Neural progenitor cell (in vitro differentiated cells): Measurements from ENCODE around the gene TLE3. TPM values are rescaled to one million over a fixed set of nuclear protein-coding genes. Genes with fewer than 3 reads are reported as not detected.

Experiments used
- DNase-seq: peaks from one replicate; pipeline ENCODE4 v3.0.0-alpha.2; 2016; ENCODE audit warnings: low spot score
- H2AFZ ChIP-seq: fragments of 200-600 bp; sonication (generic); replicated peaks from 2 replicates; pipeline ENCODE4 v1.6.1; 2016; ENCODE audit warnings: antibody characterized with exemption
- H3F3A ChIP-seq: fragments of 200-600 bp; sonication (generic); 2 replicates; pipeline ENCODE4 v1.6.1; 2016; ENCODE audit warnings: antibody characterized with exemption, low read depth
- H3K27ac ChIP-seq: fragments of 200-600 bp; sonication (generic); 2 replicates; pipeline ENCODE4 v1.5.1; 2016; ENCODE audit warnings: mild to moderate bottlenecking
- H3K27me3 ChIP-seq: fragments of 200-600 bp; sonication (generic); 2 replicates; pipeline ENCODE4 v1.6.1; 2016; ENCODE audit warnings: mild to moderate bottlenecking, moderate library complexity
- H3K36me3 ChIP-seq: fragments of 200-600 bp; sonication (generic); 2 replicates; pipeline ENCODE4 v1.5.1; 2016
- H3K4me1 ChIP-seq: fragments of 200-600 bp; sonication (generic); 2 replicates; pipeline ENCODE4 v1.6.1; 2016; ENCODE audit warnings: mixed run types
- H3K4me2 ChIP-seq: fragments of 200-600 bp; sonication (generic); 2 replicates; pipeline ENCODE4 v1.6.1; 2016
- H3K4me3 ChIP-seq: fragments of 200-600 bp; sonication (generic); 2 replicates; pipeline ENCODE4 v1.5.1; 2016
- H3K79me2 ChIP-seq: fragments of 200-600 bp; sonication (generic); 2 replicates; pipeline ENCODE4 v1.6.1; 2016; ENCODE audit warnings: low read depth
- H3K9ac ChIP-seq: fragments of 200-600 bp; sonication (generic); 2 replicates; pipeline ENCODE4 v1.6.1; 2016
- H3K9me3 ChIP-seq: fragments of 200-600 bp; sonication (generic); 2 replicates; pipeline ENCODE4 v1.5.1; 2016; ENCODE audit warnings: low read depth
- H4K20me1 ChIP-seq: fragments of 200-600 bp; sonication (generic); 2 replicates; pipeline ENCODE4 v1.6.1; 2016; ENCODE audit warnings: low read depth
- H3K27ac Mint-ChIP-seq: 3 replicates; pipeline ENCODE4 v1.8.0; 2021; ENCODE audit warnings: mixed read lengths
- H3K27me3 Mint-ChIP-seq: 2 replicates; pipeline ENCODE4 v1.8.0; 2022; ENCODE audit warnings: low read depth, mild to moderate bottlenecking, inconsistent platforms, moderate library complexity, mixed read lengths; ENCODE audit not compliant: insufficient read depth
- H3K36me3 Mint-ChIP-seq: 3 replicates; pipeline ENCODE4 v1.8.0; 2021; ENCODE audit warnings: mixed read lengths
- H3K4me1 Mint-ChIP-seq: 3 replicates; pipeline ENCODE4 v1.8.0; 2021; ENCODE audit warnings: mixed read lengths
- H3K4me3 Mint-ChIP-seq: 3 replicates; pipeline ENCODE4 v1.8.0; 2021; ENCODE audit warnings: mild to moderate bottlenecking, moderate library complexity, mixed read lengths
- H3K9me3 Mint-ChIP-seq: 3 replicates; pipeline ENCODE4 v1.8.0; 2020; ENCODE audit warnings: mixed read lengths
- CTCF ChIP-seq: fragments of 200-600 bp; sonication (generic); IDR thresholded peaks from 2 replicates; pipeline ENCODE4 v1.5.1; 2017; ENCODE audit warnings: antibody characterized with exemption, mild to moderate bottlenecking
- EZH2 ChIP-seq: fragments of 200-600 bp; sonication (generic); IDR thresholded peaks from 2 replicates; pipeline ENCODE4 v1.6.1; 2017; ENCODE audit warnings: antibody characterized with exemption, mild to moderate bottlenecking, moderate library complexity
- EZH2phosphoT487 ChIP-seq: fragments of 200-600 bp; sonication (generic); IDR thresholded peaks from 2 replicates; pipeline ENCODE4 v1.6.1; 2017; ENCODE audit warnings: antibody characterized with exemption
- total RNA-seq: library from RNA; depleted of rRNA; stranded (reverse); fragments of >200 nt; gene quantifications from 2 replicates; pipeline ENCODE4 v1.2.3, GENCODE V29; 2015; ENCODE audit warnings: low replicate concordance

TLE3 gene
- total RNA-seq, 1 donor from 2014 or later, result 22.1 TPM

- no peaks in the 10 kb centered on the region for H3F3A ChIP-seq
- no peak overlapping the region for H3K4me2 ChIP-seq
- H4K20me1 ChIP-seq, result no peaks in the 10 kb centered on the region
- no peaks in the 10 kb centered on the region for H3K36me3 ChIP-seq
- no peak overlapping the region for H3K9ac ChIP-seq
- no peaks in the 10 kb centered on the region for H3K79me2 ChIP-seq
- H3K27me3 ChIP-seq, result no peaks in the 10 kb centered on the region
- TF ChIP-seq EZH2 (no peak), CTCF (no peak), EZH2phosphoT487 (no peak)
- no peak overlapping the region for H2AFZ ChIP-seq
- Mint-ChIP-seq H3K27ac (no peak overlapping the region), H3K4me3 (no peak overlapping the region), H3K9me3 (no peaks in the 10 kb centered on the region), H3K27me3 (peaks cover 14% of the 10 kb centered on the region), H3K36me3 (peaks cover 2% of the 10 kb centered on the region), H3K4me1 (peaks cover 17% of the 10 kb centered on the region)
- no peak for DNase-seq
- peaks cover 9% of the 10 kb centered on the region for H3K4me1 ChIP-seq
- no peaks in the 10 kb centered on the region for H3K9me3 ChIP-seq
- H3K27ac ChIP-seq, result no peak overlapping the region
- H3K4me3 ChIP-seq, result no peak overlapping the region
Measured at GRCh38 chr15:70031713-70032112, 66.0 kb downstream of the TLE3 start.

GRCh38 chr15:70031261-70031660 is 66.5 kb downstream of the TLE3 start:
- no peak for TF ChIP-seq EZH2
- Histone ChIP-seq H3F3A (no peaks in the 10 kb centered on the region), H4K20me1 (no peaks in the 10 kb centered on the region), H3K27ac (no peak overlapping the region), H3K4me1 (peaks cover 11% of the 10 kb centered on the region), H3K9ac (no peak overlapping the region), H3K36me3 (no peaks in the 10 kb centered on the region), H3K4me3 (no peak overlapping the region), H3K9me3 (no peaks in the 10 kb centered on the region), H3K4me2 (no peak overlapping the region), H3K27me3 (no peaks in the 10 kb centered on the region), H3K79me2 (no peaks in the 10 kb centered on the region), H2AFZ (no peak overlapping the region)
- peaks cover 17% of the 10 kb centered on the region for H3K4me1 Mint-ChIP-seq
- no peaks in the 10 kb centered on the region for H3K9me3 Mint-ChIP-seq
- H3K36me3 Mint-ChIP-seq, result peaks cover 2% of the 10 kb centered on the region
- no peak for DNase-seq
- no peak overlapping the region for H3K4me3 Mint-ChIP-seq
- H3K27ac Mint-ChIP-seq, result peak overlapping the region; percentile 72
- peaks cover 14% of the 10 kb centered on the region for H3K27me3 Mint-ChIP-seq

- no peaks in the 10 kb centered on the region for H3K27me3 ChIP-seq
- H3K4me1 ChIP-seq, result peaks cover 12% of the 10 kb centered on the region
- H3K79me2 ChIP-seq, result no peaks in the 10 kb centered on the region
- no peak overlapping the region for H3K4me2 ChIP-seq
- DNase-seq, result no peak
- no peak overlapping the region for H3K4me3 ChIP-seq
- no peaks in the 10 kb centered on the region for H3K9me3 Mint-ChIP-seq
- H3K27ac ChIP-seq, result no peak overlapping the region
- no peak overlapping the region for H3K27ac Mint-ChIP-seq
- H3K4me1 Mint-ChIP-seq, result peaks cover 17% of the 10 kb centered on the region
- TF ChIP-seq EZH2 (no peak), EZH2phosphoT487 (no peak), CTCF (no peak)
- no peak overlapping the region for H3K4me3 Mint-ChIP-seq
- no peak overlapping the region for H2AFZ ChIP-seq
- peaks cover 2% of the 10 kb centered on the region for H3K36me3 Mint-ChIP-seq
- no peak overlapping the region for H3K9ac ChIP-seq
- no peaks in the 10 kb centered on the region for H3K36me3 ChIP-seq
- H3F3A ChIP-seq, result no peaks in the 10 kb centered on the region
- peaks cover 14% of the 10 kb centered on the region for H3K27me3 Mint-ChIP-seq
- H4K20me1 ChIP-seq, result no peaks in the 10 kb centered on the region
- no peaks in the 10 kb centered on the region for H3K9me3 ChIP-seq
Measured at GRCh38 chr15:70030851-70031250, 66.9 kb downstream of the TLE3 start.

- Histone ChIP-seq H3K4me2 (no peak overlapping the region), H3F3A (no peaks in the 10 kb centered on the region), H3K36me3 (no peaks in the 10 kb centered on the region), H3K4me3 (no peak overlapping the region), H3K27me3 (no peaks in the 10 kb centered on the region), H3K4me1 (peaks cover 12% of the 10 kb centered on the region), H3K79me2 (no peaks in the 10 kb centered on the region), H3K27ac (no peak overlapping the region), H2AFZ (no peak overlapping the region), H3K9ac (no peak overlapping the region), H4K20me1 (no peaks in the 10 kb centered on the region), H3K9me3 (no peaks in the 10 kb centered on the region)
- Mint-ChIP-seq H3K4me1 (peaks cover 28% of the 10 kb centered on the region), H3K9me3 (no peaks in the 10 kb centered on the region), H3K27me3 (peaks cover 23% of the 10 kb centered on the region), H3K36me3 (peaks cover 2% of the 10 kb centered on the region), H3K4me3 (no peak overlapping the region), H3K27ac (no peak overlapping the region)
- TF ChIP-seq EZH2phosphoT487, result no peak
- no peak for TF ChIP-seq CTCF
- no peak for DNase-seq
Measured at GRCh38 chr15:70029297-70029701, 68.4 kb downstream of the TLE3 start.
